Measurements from ENCODE around the gene ITGAE.

Gene ITGAE

DNA sequence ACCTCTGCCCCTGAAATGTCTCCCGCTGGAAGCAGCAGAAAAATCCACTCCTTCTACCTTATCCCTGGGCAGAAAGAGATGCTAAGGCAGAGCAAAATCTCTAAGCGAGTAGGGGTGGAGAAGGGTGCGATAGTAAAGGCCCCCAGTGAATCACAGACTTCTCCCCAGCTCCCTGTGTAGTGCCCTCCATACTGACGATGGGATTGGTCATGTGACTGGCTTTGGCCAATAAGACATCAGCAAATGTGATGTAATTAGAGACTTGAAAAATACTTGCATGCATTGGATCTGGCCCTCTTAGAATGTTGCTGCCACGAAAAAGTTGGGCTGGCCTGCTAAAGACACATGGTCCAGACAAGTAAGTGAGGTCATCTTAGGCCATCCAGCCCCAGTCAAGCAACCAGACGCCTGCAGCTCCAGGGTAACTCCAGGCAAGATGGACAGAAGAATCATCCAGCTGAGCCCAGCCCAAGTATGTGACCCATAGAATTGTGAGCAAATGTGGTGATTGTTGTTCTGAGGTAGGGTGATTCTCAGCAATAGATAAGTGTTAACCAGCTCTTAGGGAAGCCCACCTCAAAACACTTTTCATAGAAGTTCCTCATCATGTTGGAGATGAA lies 41.3 kb downstream of the ITGAE start:
- no peaks in the 10 kb centered on the region for H3K27me3 ChIP-seq (ENCODE audit: insufficient read depth, low read length, poor library complexity, severe bottlenecking)
- no peaks in the 10 kb centered on the region for H3F3A ChIP-seq (ENCODE audit: low read depth)
- H3K36me3 ChIP-seq (ENCODE audit: insufficient read depth, low read length), result no peaks in the 10 kb centered on the region
- no peak overlapping the region for H3K4me3 ChIP-seq (ENCODE audit: low read length, poor library complexity, severe bottlenecking)
- no peak overlapping the region for H3K9ac ChIP-seq (ENCODE audit: low read depth, low read length, poor library complexity, severe bottlenecking)
- H2AFZ ChIP-seq (ENCODE audit: low read length), result no peak overlapping the region
- H4K20me1 ChIP-seq (ENCODE audit: insufficient read depth, low read length, poor library complexity, severe bottlenecking), result no peaks in the 10 kb centered on the region
- H3K4me1 ChIP-seq (ENCODE audit: insufficient read depth, low read length, poor library complexity, severe bottlenecking), result peaks cover 18% of the 10 kb centered on the region
- H3K9me3 ChIP-seq (ENCODE audit: insufficient read depth, low read depth, low read length), result no peaks in the 10 kb centered on the region
- no peak overlapping the region for H3K4me2 ChIP-seq (ENCODE audit: low read depth, low read length, poor library complexity, severe bottlenecking)
- no peak for TF ChIP-seq EZH2phosphoT487 (IDR thresholded peaks at IDR 0.05; ENCODE audit: borderline replicate concordance)
- TF ChIP-seq CTCF (conservative IDR thresholded peaks at IDR 0.05; ENCODE audit: low read length), result no peak
- no peaks in the 10 kb centered on the region for H3K79me2 ChIP-seq (ENCODE audit: insufficient read depth, low read length)
- no peaks in the 10 kb centered on the region for H3K9me2 ChIP-seq (replicated peaks; ENCODE audit: low read depth, low read length)

- Histone ChIP-seq H3K36me3 (ENCODE audit: insufficient read depth, low read length) (no peaks in the 10 kb centered on the region), H3K4me1 (ENCODE audit: insufficient read depth, low read length, poor library complexity, severe bottlenecking) (peaks cover 27% of the 10 kb centered on the region), H3K4me2 (ENCODE audit: low read depth, low read length, poor library complexity, severe bottlenecking) (no peak overlapping the region), H3K9me2 (replicated peaks; ENCODE audit: low read depth, low read length) (no peaks in the 10 kb centered on the region), H3K9me3 (ENCODE audit: insufficient read depth, low read depth, low read length) (no peaks in the 10 kb centered on the region), H3F3A (ENCODE audit: low read depth) (no peaks in the 10 kb centered on the region), H3K9ac (ENCODE audit: low read depth, low read length, poor library complexity, severe bottlenecking) (no peak overlapping the region), H4K20me1 (ENCODE audit: insufficient read depth, low read length, poor library complexity, severe bottlenecking) (no peaks in the 10 kb centered on the region), H3K79me2 (ENCODE audit: insufficient read depth, low read length) (no peaks in the 10 kb centered on the region), H3K4me3 (ENCODE audit: low read length, poor library complexity, severe bottlenecking) (no peak overlapping the region), H3K27me3 (ENCODE audit: insufficient read depth, low read length, poor library complexity, severe bottlenecking) (no peaks in the 10 kb centered on the region), H2AFZ (ENCODE audit: low read length) (no peak overlapping the region)
- TF ChIP-seq CTCF (conservative IDR thresholded peaks at IDR 0.05; ENCODE audit: low read length), result no peak
- TF ChIP-seq EZH2phosphoT487 (IDR thresholded peaks at IDR 0.05; ENCODE audit: borderline replicate concordance), result no peak
Observed at GRCh38 chr17:3755335-3756030, 45.5 kb downstream of the ITGAE start.

- H3K9me2 ChIP-seq (replicated peaks; ENCODE audit: low read depth, low read length), result no peaks in the 10 kb centered on the region
- no peak overlapping the region for H3K4me2 ChIP-seq (ENCODE audit: low read depth, low read length, poor library complexity, severe bottlenecking)
- peaks cover 33% of the 10 kb centered on the region for H3K4me1 ChIP-seq (ENCODE audit: insufficient read depth, low read length, poor library complexity, severe bottlenecking)
- no peaks in the 10 kb centered on the region for H4K20me1 ChIP-seq (ENCODE audit: insufficient read depth, low read length, poor library complexity, severe bottlenecking)
- H3K36me3 ChIP-seq (ENCODE audit: insufficient read depth, low read length), result no peaks in the 10 kb centered on the region
- H2AFZ ChIP-seq (ENCODE audit: low read length), result no peak overlapping the region
- H3K79me2 ChIP-seq (ENCODE audit: insufficient read depth, low read length), result no peaks in the 10 kb centered on the region
- H3K27me3 ChIP-seq (ENCODE audit: insufficient read depth, low read length, poor library complexity, severe bottlenecking), result no peaks in the 10 kb centered on the region
- TF ChIP-seq CTCF (conservative IDR thresholded peaks at IDR 0.05; ENCODE audit: low read length), result no peak
- no peak for TF ChIP-seq EZH2phosphoT487 (IDR thresholded peaks at IDR 0.05; ENCODE audit: borderline replicate concordance)
- no peak overlapping the region for H3K4me3 ChIP-seq (ENCODE audit: low read length, poor library complexity, severe bottlenecking)
- no peak overlapping the region for H3K9ac ChIP-seq (ENCODE audit: low read depth, low read length, poor library complexity, severe bottlenecking)
- no peaks in the 10 kb centered on the region for H3K9me3 ChIP-seq (ENCODE audit: insufficient read depth, low read depth, low read length)
- no peaks in the 10 kb centered on the region for H3F3A ChIP-seq (ENCODE audit: low read depth)
Observed at GRCh38 chr17:3754458-3755334, 46.3 kb downstream of the ITGAE start.

Measured in Loucy (cell line).